Left ventricle myocardium superior (tissue), 1 donor: ENCODE data around the gene FAM169A. TPM values are rescaled to one million over a fixed set of nuclear protein-coding genes. Genes with fewer than 3 reads are reported as not detected.
"Not testable (repeated sequence)": the region's sequence is repeated elsewhere in the genome, so short reads cannot be mapped to it uniquely, and the experiment has no call there.

Experiments used
- ATAC-seq: fragments of 200-7000 bp; cut with Tn5 transposase; one replicate; pipeline ENCODE4 v1.9.1; 2020; ENCODE audit warnings: mild to moderate bottlenecking, moderate library complexity
- DNase-seq: peaks from one replicate; pipeline ENCODE4 v3.0.0-alpha.2; 2020
- intact Hi-C: fragments of 100-400 bp; cut with micrococcal nuclease; formaldehyde crosslinking; loops from one replicate; pipeline ENCODE4 v1.11.0; 2022
- total RNA-seq: library from RNA; stranded (reverse); fragmentation: NEBNext Ultra II Directional; extraction: Animal tissue kit (Norgen Biotek cat#: 25700); gene quantifications from one replicate; pipeline ENCODE4 v1.2.1, GENCODE V29; 2021
- donor health status: DM: no; HTN: yes; CAD: no; lungs with severe emphysema.

FAM169A gene
- total RNA-seq, 1 donor from 2014 or later = 3.6 TPM

DNA sequence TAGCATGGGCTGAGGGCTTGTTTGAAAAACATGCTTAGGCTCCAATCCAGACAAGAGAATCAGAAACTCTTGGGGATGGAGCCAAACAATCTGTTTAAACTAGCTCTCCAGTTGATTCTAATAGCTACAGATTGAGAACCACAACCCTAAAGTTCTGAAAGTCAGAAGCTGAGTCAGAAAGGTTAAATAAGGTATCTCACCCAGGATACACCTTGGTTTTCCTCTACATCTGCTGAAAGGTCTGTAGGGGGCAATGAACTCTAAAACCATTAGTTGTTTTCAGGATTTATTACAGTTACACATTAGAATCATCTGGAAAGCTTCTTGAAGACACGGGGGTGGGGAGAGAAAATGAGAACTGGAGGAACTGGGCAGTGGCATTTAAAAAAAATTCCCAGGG is 104.9 kb downstream of the FAM169A start:
- DNase-seq (no peak), ATAC-seq (no peak)
- intact Hi-C loops = no loop called here

DNA sequence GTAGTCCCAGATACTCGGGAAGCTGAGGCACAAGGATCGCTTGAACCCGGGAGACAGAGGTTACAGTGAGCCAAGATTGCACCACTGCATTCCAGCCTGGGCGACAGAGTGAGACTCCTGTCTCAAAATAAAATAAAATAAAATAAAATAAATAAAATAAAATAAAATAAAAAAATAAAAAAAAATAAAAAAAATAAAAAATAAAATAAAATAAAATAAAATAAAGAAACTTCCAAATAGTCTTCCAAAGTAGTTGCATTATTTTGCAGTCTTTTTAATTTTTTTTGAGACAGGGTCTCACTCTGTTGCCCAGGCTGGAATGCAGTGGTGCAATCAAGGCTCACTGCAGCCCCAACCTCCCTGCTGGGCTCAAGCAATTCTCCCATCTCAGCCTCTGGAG is 117.4 kb downstream of the FAM169A start:
- intact Hi-C loops, ATAC-seq, DNase-seq: not testable (repeated sequence)

DNA sequence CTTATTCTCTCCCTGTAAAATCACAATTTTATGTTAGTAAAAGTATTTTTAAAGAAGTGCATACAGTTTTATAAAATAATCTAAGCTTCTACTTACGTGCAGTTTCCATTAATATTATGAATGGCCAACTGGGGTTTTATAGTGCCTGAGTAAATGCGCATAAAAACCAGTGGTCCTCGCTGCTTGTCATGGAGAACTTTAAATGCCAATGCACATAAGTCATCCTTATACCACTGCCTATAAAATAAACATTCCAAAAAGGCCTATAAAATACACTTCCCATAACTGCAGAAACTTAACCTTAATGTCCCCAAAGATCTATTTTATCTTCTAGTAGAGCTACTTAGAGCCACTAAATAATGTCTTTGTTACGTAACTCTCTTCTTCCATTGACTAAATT is 127.8 kb downstream of the FAM169A start:
- no peak for ATAC-seq
- intact Hi-C loops = no loop called here
- no peak for DNase-seq

DNA sequence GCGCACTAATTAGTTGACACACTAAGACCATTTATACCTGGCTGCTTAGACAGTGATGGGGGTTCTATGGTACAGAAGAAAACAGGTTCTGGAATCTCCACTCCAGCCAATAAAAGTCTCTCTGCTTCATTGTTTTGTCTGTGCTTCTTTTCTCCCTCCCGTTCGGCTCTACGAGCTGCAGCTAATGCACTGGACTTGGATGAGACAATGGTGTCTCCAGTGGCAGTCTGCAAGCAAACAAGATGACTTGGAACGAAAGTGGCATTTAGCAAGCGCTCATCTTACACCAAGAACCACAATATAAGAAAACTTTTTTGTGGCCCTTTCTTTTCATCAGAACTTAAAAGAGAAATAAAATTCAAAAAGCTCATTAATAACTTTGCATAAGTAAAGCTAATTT is 129.4 kb downstream of the FAM169A start:
- intact Hi-C loops = no loop called here
- DNase-seq (no peak), ATAC-seq (no peak)

Other genes with a start within 250 kb of the FAM169A start
- 2.7 TPM for gene ENC1, start 225.7 kb downstream of the FAM169A start, total RNA-seq
- 87.1 TPM for gene HEXB, start 181.2 kb downstream of the FAM169A start, total RNA-seq
- 41.1 TPM for gene GFM2, start 99.3 kb downstream of the FAM169A start, total RNA-seq
- gene NSA2, start 99.1 kb downstream of the FAM169A start, total RNA-seq = 52.3 TPM
- 0.17 TPM for gene GCNT4, start 186.2 kb upstream of the FAM169A start, total RNA-seq